Germinal center (tissue), 1 donor: ENCODE data around the gene DTYMK.
A peak's percentile ranks its signal among the peaks of the same experiment; 100 is the strongest.
"Not testable (repeated sequence)": the region's sequence is repeated elsewhere in the genome, so short reads cannot be mapped to it uniquely, and the experiment has no call there.

Source experiments
- DNase-seq: peaks from one replicate; pipeline ENCODE4 v3.0.0; 2012; ENCODE audit warnings: mixed read lengths, low spot score

DTYMK gene, protein sequence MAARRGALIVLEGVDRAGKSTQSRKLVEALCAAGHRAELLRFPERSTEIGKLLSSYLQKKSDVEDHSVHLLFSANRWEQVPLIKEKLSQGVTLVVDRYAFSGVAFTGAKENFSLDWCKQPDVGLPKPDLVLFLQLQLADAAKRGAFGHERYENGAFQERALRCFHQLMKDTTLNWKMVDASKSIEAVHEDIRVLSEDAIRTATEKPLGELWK

DNA sequence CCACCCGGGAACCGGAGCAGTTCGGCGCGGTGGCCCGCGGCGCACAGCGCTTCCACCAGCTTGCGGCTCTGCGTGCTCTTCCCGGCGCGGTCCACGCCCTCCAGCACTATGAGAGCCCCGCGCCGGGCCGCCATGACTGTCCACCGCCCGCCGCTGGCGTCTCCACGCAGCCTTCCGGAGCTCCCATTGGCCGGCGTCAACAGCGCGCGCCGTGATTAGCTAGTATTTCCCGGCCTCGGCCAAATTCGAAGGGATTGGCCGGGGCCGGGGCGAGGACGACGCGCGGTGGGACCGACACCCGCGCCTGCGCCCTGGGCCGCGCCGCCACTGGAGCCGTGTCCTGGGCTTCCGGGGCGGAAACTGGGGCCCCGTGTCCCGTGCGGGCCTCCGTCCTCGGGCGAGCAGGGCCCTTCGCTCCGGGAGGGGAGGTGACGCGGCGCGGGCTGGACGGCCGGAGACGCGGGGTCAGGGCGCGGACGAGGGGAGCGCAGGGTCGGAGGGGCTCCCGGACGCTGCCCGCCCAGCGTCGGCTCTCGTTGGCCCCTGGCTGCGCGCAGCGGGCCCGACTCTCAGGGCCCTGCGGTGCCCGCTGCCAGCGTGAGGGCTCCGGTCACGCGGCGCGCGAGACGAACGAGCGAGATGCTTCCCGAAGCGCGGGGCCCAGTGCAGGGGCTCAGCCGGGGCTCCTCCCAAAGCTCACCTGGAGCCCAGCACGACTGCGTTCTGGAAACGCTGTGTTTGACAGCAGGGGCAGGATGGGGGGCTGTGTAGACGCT lies at the start of gene DTYMK:
TSS of gene DTYMK (minus strand) at position 166 of the 776 bp plus-strand sequence. CDS start at position 134, 32 bp downstream.
- peak; percentile 98 for DNase-seq

DNA sequence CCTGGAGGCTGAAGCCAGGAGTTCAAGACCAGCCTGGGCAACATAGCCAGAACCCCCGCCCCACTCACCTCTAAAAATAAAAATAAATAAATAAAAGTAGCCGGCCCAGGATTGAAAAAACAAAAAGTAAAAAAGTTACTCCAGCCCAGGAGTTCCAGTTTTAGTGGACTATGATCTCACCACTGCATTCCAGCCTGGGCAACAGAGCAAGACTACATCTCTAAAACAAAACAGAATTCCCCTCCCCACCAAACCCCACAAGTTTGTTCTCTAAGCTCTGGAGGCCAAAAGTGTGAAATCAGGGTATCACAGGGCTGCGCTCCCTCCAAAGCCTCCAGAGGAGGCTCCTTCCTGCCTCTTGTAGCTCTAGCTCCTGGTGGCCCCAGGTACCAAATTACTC lies 49.5 kb upstream of the DTYMK start:
- no peak for DNase-seq

DNA sequence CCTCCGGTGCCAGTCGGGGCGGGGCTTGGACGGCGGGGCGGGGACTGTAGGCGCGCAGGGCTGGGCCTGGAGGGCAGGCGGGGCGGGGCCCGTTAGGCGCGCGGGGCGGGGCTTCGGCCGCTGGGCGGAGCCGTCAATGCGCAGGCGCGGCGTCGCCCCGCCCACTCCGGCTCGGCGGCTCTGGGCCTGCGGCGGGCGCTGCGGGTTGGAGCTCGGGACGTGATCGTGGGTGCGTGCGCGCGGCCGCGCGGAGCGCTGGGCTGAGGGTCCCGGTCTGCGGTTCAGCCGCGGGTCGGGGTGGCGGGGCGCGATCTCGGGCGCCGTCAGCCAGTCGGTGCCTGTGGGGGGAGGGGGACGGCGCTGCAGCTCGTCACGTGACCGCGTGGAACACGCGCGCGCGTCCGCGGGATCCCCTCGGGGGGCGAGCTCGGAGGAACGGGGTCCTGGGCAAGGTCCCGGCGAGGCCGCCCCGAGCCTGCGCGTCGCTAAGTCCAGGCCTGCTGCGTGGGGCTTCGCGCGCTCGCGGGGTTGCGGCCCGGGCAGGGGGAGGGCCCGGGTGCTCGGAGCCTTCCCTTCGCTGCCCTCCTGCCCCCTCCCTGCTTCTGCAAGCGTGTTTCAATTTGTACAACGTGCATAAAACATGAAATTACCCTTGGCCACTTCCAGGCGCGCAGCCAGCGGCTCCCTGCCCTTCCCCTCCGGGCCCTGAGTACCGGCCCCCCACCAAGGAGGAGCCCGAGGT lies 48.0 kb upstream of the DTYMK start, which contains the start of gene D2HGDH:
TSS of gene D2HGDH (plus strand) at position 164 of the 742 bp plus-strand sequence. CDS start 595 bp downstream, outside the sequence.
- peak; percentile 96 for DNase-seq

DNA sequence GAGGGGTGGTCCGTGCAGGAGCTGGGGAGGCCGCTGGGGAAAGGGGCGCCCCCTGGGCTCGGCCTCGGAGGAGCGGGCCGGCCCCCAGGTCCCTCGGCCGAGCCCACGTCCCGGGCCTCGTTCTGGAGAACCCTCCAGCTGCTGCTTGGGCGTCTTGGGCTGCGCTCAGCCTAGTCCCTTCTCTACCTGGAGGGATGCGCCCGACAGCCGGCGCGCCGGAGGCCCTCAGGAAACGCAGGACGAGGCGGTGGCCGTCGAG lies 47.5 kb upstream of the DTYMK start:
- no peak for DNase-seq

GRCh38 chr2:241733391-241734207 lies 47.0 kb upstream of the DTYMK start:
- no peak for DNase-seq

GRCh38 chr2:241732513-241733186 lies 46.0 kb upstream of the DTYMK start:
- DNase-seq: not testable (repeated sequence)

- no peak for DNase-seq
These were observed 44.2 kb upstream of the DTYMK start for GRCh38 chr2:241730671-241731293.

DNA sequence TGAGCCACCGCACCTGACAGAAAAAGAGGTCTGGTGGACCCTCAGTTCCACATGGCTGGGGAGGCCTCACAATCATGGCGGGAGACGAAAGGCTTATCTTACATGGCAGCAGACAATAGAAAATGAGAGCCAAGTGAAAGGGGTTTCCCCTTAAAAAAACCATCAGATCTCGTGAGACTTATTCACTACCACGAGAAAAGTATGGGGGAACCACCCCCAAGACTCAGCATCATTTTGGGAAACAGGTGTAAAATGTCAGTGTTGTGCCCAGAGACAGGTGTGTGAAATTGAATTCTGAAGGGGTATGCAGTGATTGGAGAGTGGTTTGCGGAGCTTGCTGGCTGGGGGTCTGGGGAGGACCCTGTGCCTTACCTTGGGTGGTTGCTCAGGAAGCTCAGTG lies 43.3 kb upstream of the DTYMK start:
- no peak for DNase-seq

- DNase-seq: no peak
These were observed 42.0 kb upstream of the DTYMK start for GRCh38 chr2:241728627-241729026.

DNA sequence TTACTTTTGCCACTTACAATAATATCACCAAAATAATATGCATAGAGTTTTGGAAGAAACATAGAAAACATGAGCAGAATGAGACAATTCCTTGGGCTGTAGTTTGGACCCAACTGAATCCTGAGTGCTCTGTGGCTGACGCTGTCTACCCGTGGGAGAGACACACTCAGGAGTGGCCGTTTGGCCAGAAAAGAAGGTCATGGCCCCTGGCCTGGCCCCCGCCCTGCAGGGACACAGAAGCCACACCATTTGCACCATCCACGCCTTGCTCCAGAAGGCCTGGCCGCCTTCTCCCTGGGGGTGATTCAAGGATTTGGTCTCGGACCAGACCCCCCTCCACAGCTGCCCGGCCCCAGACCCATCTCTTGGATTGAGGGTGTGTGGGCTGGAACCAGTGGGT lies 41.4 kb upstream of the DTYMK start:
- DNase-seq: no peak

GRCh38 chr2:241726459-241726858 lies 39.8 kb upstream of the DTYMK start:
- no peak for DNase-seq

DNA sequence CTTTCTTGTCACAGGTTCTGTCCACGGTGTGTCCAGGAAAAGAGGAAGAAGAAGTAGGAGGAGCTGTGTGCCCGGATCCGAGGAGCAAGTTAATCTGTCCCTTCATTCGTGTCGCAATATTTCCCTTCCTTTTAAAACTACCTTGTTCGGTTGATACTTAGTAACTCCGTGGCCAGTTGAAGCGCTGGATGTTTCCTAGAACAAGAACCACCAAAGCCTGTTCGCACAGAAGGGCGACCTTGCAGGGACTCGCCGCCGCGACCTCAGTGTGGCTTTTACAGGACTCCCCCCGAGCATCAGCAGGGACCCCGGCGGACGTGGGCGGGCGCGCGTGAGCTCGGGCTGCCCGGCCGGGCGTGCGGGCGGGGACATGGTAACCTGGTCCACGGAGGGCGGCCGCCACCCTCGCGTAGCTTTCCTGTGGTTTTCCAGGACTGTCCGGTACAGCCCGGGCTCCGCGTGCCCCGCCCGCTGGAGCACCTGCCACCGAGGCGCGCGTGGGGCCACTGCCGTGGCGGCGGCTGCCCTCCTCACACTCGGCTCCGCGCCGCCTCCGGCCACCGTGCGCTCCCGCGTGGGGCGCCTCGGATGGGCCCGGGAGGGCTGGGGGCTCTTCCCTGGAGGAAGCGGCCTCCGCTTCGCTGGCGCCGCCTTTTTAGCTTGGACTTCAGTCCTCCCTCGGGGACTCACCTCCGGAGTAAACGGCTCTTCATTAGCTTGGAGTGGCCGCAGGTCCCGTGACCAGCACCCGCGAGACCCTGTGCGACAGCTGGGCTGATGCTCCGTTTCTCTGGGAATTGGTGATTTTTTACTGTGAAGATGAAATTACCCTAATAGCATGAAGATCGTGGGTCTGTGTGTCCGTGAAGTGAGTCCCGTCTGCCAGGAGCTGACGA lies 38.6 kb upstream of the DTYMK start:
- no peak for DNase-seq

GRCh38 chr2:241724259-241724974 lies 37.8 kb upstream of the DTYMK start:
- DNase-seq: no peak

DNA sequence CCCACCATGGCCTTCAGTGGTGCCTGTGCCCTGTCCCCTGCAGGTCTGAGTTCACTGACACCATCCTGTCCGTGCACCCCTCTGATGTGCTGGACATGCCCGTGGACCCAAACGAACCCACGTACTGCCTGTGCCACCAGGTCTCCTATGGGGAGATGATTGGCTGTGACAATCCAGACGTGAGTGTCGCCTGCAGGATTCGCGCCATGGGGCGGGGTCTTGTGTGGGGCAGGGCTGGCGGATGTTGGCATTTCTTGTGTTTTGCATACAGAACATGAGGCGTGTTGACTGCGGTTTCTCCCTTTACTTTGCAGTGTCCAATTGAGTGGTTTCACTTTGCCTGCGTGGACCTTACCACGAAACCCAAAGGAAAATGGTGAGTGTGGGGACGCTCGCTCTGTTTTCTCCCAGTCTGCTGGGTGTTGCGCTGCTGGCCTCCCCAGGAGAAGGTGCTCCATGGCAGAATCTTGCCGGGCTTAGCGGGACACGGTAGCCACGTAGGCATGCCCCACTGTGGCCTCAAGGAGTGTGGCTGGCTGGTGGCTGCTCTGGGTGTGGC lies 36.4 kb upstream of the DTYMK start:
- DNase-seq: no peak

DNA sequence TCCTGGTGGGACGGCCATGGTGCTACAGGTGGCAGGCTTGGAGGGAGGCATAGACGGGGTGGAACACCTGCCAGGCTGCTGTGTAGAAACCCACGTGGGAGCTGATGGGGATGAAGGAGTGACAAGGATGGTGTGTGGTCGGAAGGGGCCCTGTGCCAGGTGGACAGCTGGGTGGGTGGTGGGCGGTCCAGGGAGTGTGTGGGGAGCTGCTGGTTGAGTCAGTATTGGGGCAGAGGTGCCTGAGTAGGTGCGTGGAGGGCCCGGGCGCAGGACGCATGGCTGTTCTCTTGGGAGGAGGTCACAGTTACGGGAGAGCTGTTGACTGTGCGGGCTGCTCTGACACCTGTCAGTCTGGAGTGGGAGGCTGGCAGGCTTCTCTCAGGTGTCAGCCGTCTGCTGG lies 35.2 kb upstream of the DTYMK start:
- DNase-seq: no peak

DNA sequence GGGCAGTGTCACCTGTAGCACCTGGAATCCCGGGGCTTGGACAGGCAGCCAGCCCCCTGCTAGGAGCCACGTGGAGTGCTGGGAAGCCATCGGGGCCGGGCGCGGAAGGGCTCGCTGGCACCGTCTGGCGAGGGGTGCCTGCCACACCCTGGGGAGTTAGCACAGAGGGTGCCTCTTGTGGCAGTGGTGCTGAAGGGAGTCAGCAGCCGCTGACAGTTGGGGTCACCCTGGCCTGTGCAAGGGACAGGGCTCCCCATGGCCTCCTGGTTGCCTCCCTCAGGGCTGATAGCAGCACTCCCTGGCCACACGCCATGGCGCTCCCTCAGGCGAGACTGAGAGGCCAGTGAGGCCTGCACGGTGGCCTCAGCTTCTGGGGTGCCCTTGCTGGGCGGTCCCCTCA lies 33.9 kb upstream of the DTYMK start:
- DNase-seq: no peak

- no peak for DNase-seq
These were observed 33.5 kb upstream of the DTYMK start for GRCh38 chr2:241720099-241720498.

DNA sequence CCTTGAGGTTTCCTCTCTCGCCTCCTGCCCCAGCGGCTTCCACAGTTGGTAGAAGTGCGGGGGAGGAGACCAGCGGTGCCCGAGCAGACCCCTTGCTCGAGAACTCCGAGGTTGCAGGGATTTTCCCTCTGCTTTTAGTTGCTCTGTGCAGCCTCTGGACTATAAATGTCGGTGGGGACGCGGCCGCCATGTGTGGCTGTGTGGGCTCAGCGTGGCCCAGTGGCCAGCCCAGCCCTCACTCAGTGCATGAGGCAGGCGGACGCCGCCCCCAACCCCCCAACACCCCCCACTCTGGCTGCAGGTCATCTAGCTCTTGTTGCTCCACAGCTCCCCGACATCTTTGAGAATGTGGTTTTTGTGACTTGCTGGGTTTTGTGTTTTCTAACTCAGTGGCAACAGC lies 32.5 kb upstream of the DTYMK start:
- DNase-seq: no peak

GRCh38 chr2:241708879-241709278 lies 22.3 kb upstream of the DTYMK start:
- DNase-seq: no peak
